Measurements from ENCODE around the gene SLX4IP. TPM values are rescaled to one million over a fixed set of nuclear protein-coding genes. Genes with fewer than 3 reads are reported as not detected.

The SLX4IP gene
- polyA plus RNA-seq, 1 donor, result 4.3 TPM

GRCh38 chr20:10428008-10428407, 7.1 kb upstream of the SLX4IP start:
- DNase-seq (ENCODE audit: low read depth), result no peak

DNA sequence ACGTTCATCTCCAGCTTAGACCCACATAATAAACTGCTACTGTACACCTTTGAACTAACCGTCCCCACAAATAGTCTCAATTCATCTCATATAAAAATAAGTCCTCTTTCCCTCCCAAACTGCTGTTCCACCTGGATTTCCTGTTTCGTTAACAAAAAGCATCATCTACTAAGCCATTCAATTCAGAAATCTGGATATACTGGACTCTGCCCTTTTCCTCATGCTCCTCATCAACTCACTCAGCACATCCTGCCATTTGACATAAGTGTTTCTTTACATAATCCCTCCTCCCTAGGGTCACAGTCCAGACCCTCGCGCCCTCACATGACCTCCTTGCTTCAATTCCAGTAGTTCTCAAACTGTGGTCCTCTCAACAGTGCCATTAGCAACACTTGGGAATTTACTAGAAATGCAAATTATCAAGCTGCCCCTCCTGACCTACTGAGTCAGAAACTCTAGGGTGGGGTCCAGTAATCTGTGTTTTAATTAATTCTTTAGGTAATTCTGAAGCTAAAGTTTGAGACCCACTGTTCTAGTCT, 5.6 kb upstream of the SLX4IP start:
- DNase-seq (ENCODE audit: low read depth), result no peak

DNA sequence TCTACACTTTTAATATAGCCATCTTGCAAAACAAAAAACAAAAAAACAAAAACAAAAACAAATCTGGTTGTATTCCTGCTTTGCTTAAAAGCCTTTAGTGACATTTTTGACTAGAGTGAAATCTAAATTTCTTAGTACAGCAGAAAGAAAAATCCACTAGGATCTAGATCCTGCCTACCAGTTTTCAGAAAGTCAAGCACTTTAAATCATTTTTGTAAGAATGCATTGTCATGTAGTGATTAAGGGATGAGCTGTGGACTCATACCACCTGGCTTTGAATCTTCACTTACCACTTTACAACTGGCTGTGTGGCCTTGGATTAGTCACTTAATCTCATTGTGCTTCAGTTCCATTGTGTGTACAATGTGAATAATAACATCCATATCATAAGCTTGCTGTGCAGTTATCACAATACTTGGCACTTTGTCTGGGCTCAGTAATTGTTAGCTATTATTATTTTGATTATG, 5.1 kb upstream of the SLX4IP start:
- DNase-seq (ENCODE audit: low read depth), result no peak

- no peak for DNase-seq (ENCODE audit: low read depth)
Measured at GRCh38 chr20:10430704-10431103, 4.4 kb upstream of the SLX4IP start.

DNA sequence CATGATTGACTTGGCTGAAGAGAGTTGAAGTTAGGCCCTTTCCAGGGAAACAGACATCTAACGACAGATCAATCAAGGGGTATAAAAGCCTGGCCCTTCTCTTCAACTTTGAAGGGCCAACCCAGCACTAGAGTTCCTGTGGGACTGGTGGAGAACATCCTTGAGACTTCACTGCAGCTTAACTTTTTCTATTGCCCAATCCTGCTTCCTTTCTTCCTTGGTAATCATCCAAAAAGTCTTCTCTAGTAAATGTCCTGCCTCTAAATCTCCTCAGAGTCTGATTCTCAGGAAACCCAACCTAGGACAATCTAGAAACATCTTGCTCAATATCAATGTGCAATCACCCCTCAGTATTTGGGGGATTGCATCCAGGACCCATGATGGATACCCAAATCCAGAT, 3.0 kb upstream of the SLX4IP start:
- DNase-seq (ENCODE audit: low read depth), result no peak

GRCh38 chr20:10433014-10433622, 2.0 kb upstream of the SLX4IP start:
- no peak for DNase-seq (ENCODE audit: low read depth)

- DNase-seq (ENCODE audit: low read depth), result peak; percentile 83
Measured at GRCh38 chr20:10433623-10434466, 1.3 kb upstream of the SLX4IP start, which contains the start of gene MKKS. Gene MKKS, minus strand, starts transcription at chr20:10434222. Its CDS starts 20,708 bp downstream, at chr20:10413514.

DNA sequence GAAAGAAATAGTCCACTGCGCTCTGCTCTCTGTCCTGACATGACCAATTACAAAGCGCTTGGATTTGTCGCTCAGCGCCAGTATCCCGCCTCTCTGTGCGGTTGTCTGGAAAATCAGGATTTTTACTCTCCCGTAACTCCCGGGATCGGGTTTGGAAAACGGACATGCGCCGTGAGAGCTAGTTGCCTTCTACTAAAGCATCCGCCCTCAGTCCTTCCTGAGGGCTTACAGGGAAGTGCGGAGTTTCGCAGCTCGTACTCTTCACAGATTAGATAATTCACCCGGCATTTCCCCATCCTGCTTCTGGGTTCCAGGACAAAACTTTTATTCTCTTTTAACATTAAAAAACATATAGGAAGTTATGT, 656 bp upstream of the SLX4IP start:
- DNase-seq (ENCODE audit: low read depth), result peak; percentile 99

DNA sequence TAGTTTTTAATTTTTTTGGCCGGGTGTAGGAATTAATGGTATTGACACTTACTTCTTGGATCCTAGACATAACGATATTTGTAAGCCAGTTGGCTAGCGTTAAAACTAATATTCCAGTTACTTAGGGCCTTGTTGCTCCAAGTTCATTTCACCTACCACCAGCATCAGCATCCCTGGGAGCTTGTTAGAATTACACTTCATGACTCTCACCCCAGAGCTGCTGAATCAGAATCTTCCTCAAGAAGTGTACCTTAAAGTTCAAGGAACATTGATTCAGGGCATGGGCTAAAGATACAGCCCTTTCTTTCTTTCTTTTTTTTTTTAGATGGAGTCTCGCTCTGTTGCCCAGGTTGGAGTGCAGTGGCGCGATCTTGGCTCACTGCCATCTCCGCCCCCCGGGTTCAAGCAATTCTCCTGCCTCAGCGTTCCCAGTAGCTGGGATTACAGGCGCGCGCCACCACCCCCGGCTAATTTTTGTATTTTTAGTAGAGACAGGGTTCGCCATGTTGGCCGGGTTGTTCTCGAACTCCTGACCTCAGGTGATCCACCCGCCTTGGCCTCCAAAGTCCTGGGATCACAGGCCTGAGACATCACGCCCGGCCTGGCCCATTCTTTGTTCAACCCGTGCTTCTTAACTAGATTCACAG, 1.1 kb downstream of the SLX4IP start:
- no peak for DNase-seq (ENCODE audit: low read depth)

GRCh38 chr20:10438217-10438616, 3.1 kb downstream of the SLX4IP start:
- no peak for DNase-seq (ENCODE audit: low read depth)

DNA sequence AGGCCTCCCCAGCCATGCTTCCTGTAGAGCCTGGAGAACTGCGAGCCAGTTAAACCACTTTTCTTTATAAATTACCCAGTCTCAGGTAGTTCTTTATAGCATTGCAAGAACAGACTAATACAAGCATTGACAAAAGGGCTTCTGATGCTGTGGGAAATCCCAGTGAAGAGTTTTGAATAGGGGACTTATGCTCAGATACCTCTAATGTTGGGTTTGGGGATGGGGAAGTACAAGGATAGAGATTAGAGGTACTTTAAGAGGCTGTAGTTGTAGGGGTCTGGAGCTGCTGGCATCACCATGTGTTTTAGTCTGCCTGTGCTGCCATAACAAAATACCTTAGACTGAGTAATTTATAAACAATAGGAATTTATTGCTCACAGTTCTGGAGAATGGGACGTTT, 8.8 kb downstream of the SLX4IP start:
- DNase-seq (ENCODE audit: low read depth), result no peak

DNA sequence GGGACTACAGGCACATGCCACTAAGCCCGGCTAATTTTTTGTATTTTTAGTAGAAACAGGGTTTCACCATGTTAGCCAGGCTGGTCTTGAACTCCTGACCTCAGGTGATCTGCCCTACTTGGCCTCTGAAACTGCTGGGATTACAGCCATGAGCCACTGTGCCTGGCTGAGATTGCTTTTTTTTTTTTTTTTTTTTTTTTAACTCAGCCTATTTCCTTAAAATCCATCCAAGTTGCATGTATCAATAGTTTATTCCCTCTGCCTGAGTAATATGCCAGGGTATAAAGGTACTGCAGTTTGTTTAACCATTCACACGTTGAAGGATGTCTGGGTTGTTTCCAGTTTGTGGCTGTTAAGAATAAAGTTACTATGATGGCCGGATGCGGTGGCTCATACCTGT, 10.7 kb downstream of the SLX4IP start:
- DNase-seq (ENCODE audit: low read depth), result no peak

- no peak for DNase-seq (ENCODE audit: low read depth)
Measured at GRCh38 chr20:10447028-10447427, 11.9 kb downstream of the SLX4IP start.

- DNase-seq (ENCODE audit: low read depth), result no peak
Measured at GRCh38 chr20:10448270-10449156, 13.4 kb downstream of the SLX4IP start.

DNA sequence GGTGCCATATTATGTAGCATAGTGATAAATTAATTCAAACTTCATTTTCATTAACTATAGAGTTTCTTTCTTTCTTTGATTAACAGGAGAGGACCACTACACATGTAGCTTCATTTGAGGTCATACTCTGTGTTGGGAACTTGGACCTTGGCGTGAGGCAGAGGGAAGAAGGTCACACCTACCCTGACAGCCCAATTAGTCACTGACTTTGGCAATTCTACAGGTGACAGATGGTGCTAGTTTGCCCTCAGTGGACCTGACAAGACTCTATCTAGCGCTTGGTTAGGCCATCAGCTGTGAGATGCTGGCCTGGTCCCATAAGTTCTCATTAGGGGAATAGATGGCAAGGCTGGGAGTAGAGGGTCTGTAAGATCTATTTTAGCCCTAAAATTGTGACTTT, 14.2 kb downstream of the SLX4IP start:
- no peak for DNase-seq (ENCODE audit: low read depth)

- no peak for DNase-seq (ENCODE audit: low read depth)
Measured at GRCh38 chr20:10453241-10453640, 18.1 kb downstream of the SLX4IP start.

DNA sequence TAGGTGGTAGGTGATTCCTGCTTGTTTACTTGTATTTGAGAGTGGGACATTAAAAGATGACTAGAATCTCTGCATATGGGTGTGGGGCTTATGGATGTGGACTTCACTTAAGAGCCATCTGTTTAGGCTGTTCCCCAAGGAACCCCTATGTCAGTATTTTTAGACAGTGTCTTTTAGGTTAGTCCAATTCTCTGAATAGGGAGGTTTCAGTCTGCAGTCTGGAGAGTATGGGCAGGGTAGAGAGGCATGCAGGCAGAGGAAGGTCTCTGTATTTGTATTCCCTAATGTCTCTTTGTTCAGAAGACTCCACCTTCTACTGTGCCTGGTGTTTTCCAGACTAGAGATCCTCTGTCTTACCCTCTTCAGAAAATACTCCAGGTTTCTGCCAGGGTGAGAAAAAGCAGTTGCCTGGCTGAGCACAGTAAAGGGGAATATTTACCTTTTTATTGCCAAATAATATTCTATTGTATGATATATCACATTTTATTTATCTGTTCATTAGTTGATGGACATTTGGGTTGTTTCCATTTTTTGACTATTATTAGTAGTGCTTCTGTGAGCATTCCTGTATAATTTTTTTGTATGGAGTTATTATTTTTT, 19.1 kb downstream of the SLX4IP start:
- no peak for DNase-seq (ENCODE audit: low read depth)

DNA sequence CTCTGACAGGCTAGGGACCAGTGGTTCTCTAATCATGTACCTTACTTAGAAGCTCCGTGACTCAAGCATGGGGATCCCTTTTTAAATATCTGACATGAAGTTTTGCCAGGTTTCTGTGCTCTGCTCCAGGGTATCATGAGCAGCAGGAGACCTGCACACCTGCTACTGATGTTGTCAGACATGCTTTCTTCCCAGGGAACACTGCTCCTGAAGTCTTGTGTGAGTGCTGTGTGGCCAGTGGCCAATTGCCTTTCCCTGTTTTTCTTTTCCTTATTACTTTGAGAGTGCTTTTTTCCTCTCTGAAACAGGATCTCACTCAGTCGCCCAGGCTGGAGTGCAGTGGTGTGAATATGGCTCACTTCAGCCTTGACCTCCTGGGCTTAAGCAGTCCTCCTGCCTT, 26.4 kb downstream of the SLX4IP start:
- no peak for DNase-seq (ENCODE audit: low read depth)

DNA sequence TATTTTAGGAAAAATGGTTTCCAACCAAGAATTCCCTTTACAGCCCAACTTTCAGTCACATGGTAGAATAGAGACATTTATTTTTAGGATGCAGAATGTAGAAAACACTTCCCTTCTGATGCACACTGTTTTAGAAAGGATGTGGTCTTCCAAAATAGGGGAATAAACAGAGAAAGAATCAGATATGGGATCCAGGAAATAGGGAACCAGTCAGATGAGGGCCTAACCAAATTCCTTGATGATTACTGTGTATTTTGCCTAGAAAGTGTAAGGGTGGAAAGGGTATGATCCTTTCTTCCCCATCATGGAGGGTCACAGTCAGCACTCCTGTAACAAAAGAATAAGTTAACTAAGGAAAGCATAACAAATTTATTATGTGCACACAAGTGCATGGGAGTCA, 27.4 kb downstream of the SLX4IP start:
- no peak for DNase-seq (ENCODE audit: low read depth)

GRCh38 chr20:10463622-10464021, 28.5 kb downstream of the SLX4IP start:
- DNase-seq (ENCODE audit: low read depth), result no peak

- no peak for DNase-seq (ENCODE audit: low read depth)
Measured at GRCh38 chr20:10465135-10465534, 30.0 kb downstream of the SLX4IP start.
